Measurements from ENCODE around the gene RNF213.

RNF213 gene

DNA sequence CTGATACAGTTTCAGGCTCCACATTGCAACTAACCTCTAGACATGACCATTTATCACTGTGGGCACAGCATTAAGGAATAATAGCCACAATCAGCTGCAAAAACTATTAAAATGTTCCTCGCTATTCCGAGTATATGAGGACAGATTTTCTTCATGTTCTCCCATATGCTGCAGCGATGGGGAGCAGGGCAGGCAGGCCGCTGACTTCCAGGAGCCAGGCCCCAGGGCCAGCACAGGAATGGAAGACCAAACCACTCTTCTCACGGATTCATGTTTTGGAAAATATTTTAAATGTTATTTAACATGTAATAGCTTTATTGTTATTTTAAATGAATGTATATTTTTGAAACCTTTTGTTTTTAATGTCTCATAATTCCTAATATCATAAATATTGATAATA, 110.5 kb downstream of the RNF213 start:
- no peaks in the 10 kb centered on the region for H3K27me3 ChIP-seq (ENCODE audit: insufficient read depth, poor library complexity, severe bottlenecking)

DNA sequence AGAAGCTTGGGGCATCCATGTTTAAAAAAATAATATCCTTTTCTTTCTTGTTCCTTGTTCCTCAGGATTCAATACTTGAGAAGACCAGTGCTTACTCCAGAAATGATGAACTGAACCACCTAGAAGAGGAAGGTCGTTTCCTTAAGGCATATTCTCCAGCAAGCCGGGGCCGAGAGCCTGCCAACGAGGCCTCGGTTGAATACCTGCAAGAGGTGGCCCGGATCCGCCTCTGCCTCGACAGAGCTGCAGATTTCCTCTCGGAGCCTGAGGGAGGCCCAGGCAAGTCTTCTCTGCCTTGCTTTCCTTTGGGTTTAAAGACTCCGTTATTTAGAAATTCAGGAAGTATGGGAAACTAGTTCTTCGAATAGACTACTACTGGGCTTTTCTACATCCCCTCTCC, 111.8 kb downstream of the RNF213 start:
- DNase-seq (ENCODE audit: low read depth in 1 of 2, low spot score in 1 of 2) = no peak
- Histone ChIP-seq H3K27me3 (ENCODE audit: insufficient read depth, poor library complexity, severe bottlenecking) (no peaks in the 10 kb centered on the region), H3K27ac (replicated peaks) (no peak overlapping the region), H3K4me3 (replicated peaks; ENCODE audit: insufficient read depth, low read length) (no peak overlapping the region)
- TF ChIP-seq POLR2AphosphoS5 (IDR thresholded peaks at IDR 0.05; ENCODE audit: low read depth) (no peak), GABPA (IDR thresholded peaks at IDR 0.05; ENCODE audit: low read depth) (no peak), SPI1 (IDR thresholded peaks at IDR 0.05; ENCODE audit: borderline replicate concordance, low read depth) (no peak)
- TF ChIP-seq, protein P1, sequence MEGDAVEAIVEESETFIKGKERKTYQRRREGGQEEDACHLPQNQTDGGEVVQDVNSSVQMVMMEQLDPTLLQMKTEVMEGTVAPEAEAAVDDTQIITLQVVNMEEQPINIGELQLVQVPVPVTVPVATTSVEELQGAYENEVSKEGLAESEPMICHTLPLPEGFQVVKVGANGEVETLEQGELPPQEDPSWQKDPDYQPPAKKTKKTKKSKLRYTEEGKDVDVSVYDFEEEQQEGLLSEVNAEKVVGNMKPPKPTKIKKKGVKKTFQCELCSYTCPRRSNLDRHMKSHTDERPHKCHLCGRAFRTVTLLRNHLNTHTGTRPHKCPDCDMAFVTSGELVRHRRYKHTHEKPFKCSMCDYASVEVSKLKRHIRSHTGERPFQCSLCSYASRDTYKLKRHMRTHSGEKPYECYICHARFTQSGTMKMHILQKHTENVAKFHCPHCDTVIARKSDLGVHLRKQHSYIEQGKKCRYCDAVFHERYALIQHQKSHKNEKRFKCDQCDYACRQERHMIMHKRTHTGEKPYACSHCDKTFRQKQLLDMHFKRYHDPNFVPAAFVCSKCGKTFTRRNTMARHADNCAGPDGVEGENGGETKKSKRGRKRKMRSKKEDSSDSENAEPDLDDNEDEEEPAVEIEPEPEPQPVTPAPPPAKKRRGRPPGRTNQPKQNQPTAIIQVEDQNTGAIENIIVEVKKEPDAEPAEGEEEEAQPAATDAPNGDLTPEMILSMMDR (IDR thresholded peaks at IDR 0.05; ENCODE audit: insufficient read depth, low read length) = no peak
- TF ChIP-seq, protein P2, sequence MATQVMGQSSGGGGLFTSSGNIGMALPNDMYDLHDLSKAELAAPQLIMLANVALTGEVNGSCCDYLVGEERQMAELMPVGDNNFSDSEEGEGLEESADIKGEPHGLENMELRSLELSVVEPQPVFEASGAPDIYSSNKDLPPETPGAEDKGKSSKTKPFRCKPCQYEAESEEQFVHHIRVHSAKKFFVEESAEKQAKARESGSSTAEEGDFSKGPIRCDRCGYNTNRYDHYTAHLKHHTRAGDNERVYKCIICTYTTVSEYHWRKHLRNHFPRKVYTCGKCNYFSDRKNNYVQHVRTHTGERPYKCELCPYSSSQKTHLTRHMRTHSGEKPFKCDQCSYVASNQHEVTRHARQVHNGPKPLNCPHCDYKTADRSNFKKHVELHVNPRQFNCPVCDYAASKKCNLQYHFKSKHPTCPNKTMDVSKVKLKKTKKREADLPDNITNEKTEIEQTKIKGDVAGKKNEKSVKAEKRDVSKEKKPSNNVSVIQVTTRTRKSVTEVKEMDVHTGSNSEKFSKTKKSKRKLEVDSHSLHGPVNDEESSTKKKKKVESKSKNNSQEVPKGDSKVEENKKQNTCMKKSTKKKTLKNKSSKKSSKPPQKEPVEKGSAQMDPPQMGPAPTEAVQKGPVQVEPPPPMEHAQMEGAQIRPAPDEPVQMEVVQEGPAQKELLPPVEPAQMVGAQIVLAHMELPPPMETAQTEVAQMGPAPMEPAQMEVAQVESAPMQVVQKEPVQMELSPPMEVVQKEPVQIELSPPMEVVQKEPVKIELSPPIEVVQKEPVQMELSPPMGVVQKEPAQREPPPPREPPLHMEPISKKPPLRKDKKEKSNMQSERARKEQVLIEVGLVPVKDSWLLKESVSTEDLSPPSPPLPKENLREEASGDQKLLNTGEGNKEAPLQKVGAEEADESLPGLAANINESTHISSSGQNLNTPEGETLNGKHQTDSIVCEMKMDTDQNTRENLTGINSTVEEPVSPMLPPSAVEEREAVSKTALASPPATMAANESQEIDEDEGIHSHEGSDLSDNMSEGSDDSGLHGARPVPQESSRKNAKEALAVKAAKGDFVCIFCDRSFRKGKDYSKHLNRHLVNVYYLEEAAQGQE (IDR thresholded peaks at IDR 0.05; ENCODE audit: insufficient replicate concordance, low read depth) = no peak

More for the DNA sequence above, 110.5 kb downstream of the RNF213 start:
- DNase-seq (ENCODE audit: low read depth in 1 of 2, low spot score in 1 of 2) = no peak
- Histone ChIP-seq H3K27ac (replicated peaks) (no peak overlapping the region), H3K4me3 (replicated peaks; ENCODE audit: insufficient read depth, low read length) (no peak overlapping the region)
- TF ChIP-seq, protein P2 (IDR thresholded peaks at IDR 0.05; ENCODE audit: insufficient replicate concordance, low read depth) = no peak
- TF ChIP-seq SPI1 (IDR thresholded peaks at IDR 0.05; ENCODE audit: borderline replicate concordance, low read depth) (no peak), GABPA (IDR thresholded peaks at IDR 0.05; ENCODE audit: low read depth) (no peak), POLR2AphosphoS5 (IDR thresholded peaks at IDR 0.05; ENCODE audit: low read depth) (no peak)
- TF ChIP-seq, protein P1 (IDR thresholded peaks at IDR 0.05; ENCODE audit: insufficient read depth, low read length) = no peak

DNA sequence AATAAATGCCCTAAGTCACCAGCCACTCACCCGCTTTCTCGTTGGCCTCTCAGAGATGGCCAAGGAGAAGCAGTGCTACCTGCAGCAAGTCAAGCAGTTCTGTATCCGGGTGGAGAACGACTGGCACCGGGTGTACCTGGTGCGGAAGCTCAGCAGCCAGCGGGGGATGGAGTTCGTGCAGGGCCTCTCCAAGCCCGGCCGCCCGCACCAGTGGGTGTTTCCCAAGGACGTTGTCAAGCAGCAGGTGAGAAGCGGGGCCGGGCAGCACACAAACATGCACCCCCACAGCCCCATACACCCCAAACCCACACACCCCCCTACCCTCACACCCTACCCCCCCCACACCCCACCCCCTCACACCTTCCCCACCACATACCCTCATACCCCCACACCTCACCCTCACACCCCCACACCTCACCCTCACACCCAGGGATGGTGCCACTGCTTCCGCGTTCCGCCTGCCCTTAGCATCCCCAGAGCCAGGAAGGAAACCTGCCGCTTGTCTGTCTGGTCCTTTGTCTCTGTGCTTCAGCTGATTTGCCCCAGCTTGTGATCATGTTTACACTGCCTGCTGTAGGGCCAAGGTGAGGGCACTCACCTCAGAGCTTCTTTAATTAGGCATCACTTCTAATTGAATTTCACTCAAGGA, 112.4 kb downstream of the RNF213 start:
- TF ChIP-seq POLR2AphosphoS5 (IDR thresholded peaks at IDR 0.05; ENCODE audit: low read depth) = no peak
- TF ChIP-seq, protein P2 (IDR thresholded peaks at IDR 0.05; ENCODE audit: insufficient replicate concordance, low read depth) = no peak
- no peak for TF ChIP-seq SPI1 (IDR thresholded peaks at IDR 0.05; ENCODE audit: borderline replicate concordance, low read depth)
- TF ChIP-seq, protein P1 (IDR thresholded peaks at IDR 0.05; ENCODE audit: insufficient read depth, low read length) = no peak
- TF ChIP-seq GABPA (IDR thresholded peaks at IDR 0.05; ENCODE audit: low read depth) = no peak
- DNase-seq (ENCODE audit: low read depth in 1 of 2, low spot score in 1 of 2) = no peak
- H3K27me3 ChIP-seq (ENCODE audit: insufficient read depth, poor library complexity, severe bottlenecking) = no peaks in the 10 kb centered on the region
- no peak overlapping the region for H3K4me3 ChIP-seq (replicated peaks; ENCODE audit: insufficient read depth, low read length)
- no peak overlapping the region for H3K27ac ChIP-seq (replicated peaks)
